Daoy (cell line): ENCODE results near the gene CERCAM. TPM values are rescaled to one million over a fixed set of nuclear protein-coding genes. Genes with fewer than 3 reads are reported as not detected.

ENCODE experiments used
- DNase-seq: peaks from one replicate; pipeline ENCODE4 v3.0.0-alpha.2; 2015; ENCODE audit warnings: low read depth
- total RNA-seq: library from RNA; depleted of rRNA; stranded (reverse); fragments of >200 nt; shearing (Covaris generic); gene quantifications from 2 replicates; pipeline ENCODE4 v1.2.3, GENCODE V29; 2014; rRNA removed

The CERCAM gene
- 16.6 and 22.0 TPM in 2 replicates for total RNA-seq

- DNase-seq = peak; percentile 79
Observed at GRCh38 chr9:128420651-128421481, at the start of gene CERCAM. TSS of gene CERCAM (plus strand) at chr9:128420857. CDS start at chr9:128420878, 21 bp downstream.

- DNase-seq = no peak
Observed at GRCh38 chr9:128371630-128372117, 49.0 kb upstream of the CERCAM start.

- peak; percentile 74 for DNase-seq
Observed at GRCh38 chr9:128372188-128372641, 48.4 kb upstream of the CERCAM start.

- no peak for DNase-seq
Observed at GRCh38 chr9:128372784-128373183, 47.9 kb upstream of the CERCAM start.

GRCh38 chr9:128374221-128374675 lies 46.4 kb upstream of the CERCAM start:
- DNase-seq = no peak

GRCh38 chr9:128375865-128376264 lies 44.8 kb upstream of the CERCAM start:
- no peak for DNase-seq

GRCh38 chr9:128382261-128382660 lies 38.4 kb upstream of the CERCAM start:
- no peak for DNase-seq

- DNase-seq = no peak
Observed at GRCh38 chr9:128383007-128383753, 37.5 kb upstream of the CERCAM start.

- DNase-seq = no peak
Observed at GRCh38 chr9:128383791-128384190, 36.9 kb upstream of the CERCAM start.

GRCh38 chr9:128384801-128385495 lies 35.7 kb upstream of the CERCAM start:
- DNase-seq = no peak

GRCh38 chr9:128385496-128386460 lies 34.9 kb upstream of the CERCAM start:
- no peak for DNase-seq

- DNase-seq = no peak
Observed at GRCh38 chr9:128388150-128388549, 32.5 kb upstream of the CERCAM start.

- DNase-seq = no peak
Observed at GRCh38 chr9:128389395-128390149, 31.1 kb upstream of the CERCAM start.

- DNase-seq = no peak
Observed at GRCh38 chr9:128390150-128390812, 30.4 kb upstream of the CERCAM start.

- DNase-seq = no peak
Observed at GRCh38 chr9:128390813-128391711, 29.6 kb upstream of the CERCAM start.

- no peak for DNase-seq
Observed at GRCh38 chr9:128391956-128392301, 28.7 kb upstream of the CERCAM start.

- DNase-seq = no peak
Observed at GRCh38 chr9:128392302-128393144, 28.1 kb upstream of the CERCAM start.
